H1 (cell line): ENCODE results near the gene OPCML. TPM values are rescaled to one million over a fixed set of nuclear protein-coding genes. Genes with fewer than 3 reads are reported as not detected.

Experiments used
- CHD2 ChIP-seq: IDR thresholded peaks from 2 replicates; pipeline ENCODE4 v1.6.1; 2012; ENCODE audit warnings: low read length, improper control_type of control experiment
- HDAC2 ChIP-seq, 2 experiments: fragments of 300-600 bp in 1 of 2; sonication (generic) in 1 of 2; IDR thresholded peaks; 2 replicates each; pipeline ENCODE4 v1.6.1; 2011 to 2012; ENCODE audit warnings: low read depth in 2 of 2, low read length in 2 of 2, mild to moderate bottlenecking in 2 of 2, moderate library complexity in 2 of 2, borderline replicate concordance in 1 of 2, inconsistent platforms in 1 of 2
- KDM1A ChIP-seq: fragments of 200-600, 300-600 bp; sonication (generic); IDR thresholded peaks from 2 replicates; pipeline ENCODE4 v1.7.1; 2016; ENCODE audit warnings: mild to moderate bottlenecking, low read length, borderline replicate concordance
- TBP ChIP-seq: IDR thresholded peaks from 2 replicates; pipeline ENCODE4 v1.6.1; 2011; ENCODE audit warnings: low read depth, low read length, improper control_type of control experiment
- TEAD4 ChIP-seq: IDR thresholded peaks from 2 replicates; pipeline ENCODE4 v1.6.1; 2012; ENCODE audit warnings: low read depth, low read length, inconsistent platforms, mixed read lengths
- polyA plus RNA-seq, 7 experiments: library from polyadenylated mRNA; depleted of rRNA in 3 of 7; stranded (reverse) in 5 of 7; unstranded in 2 of 7; fragments of >200 nt in 5 of 7; fragments of 200-250 nt in 2 of 7; gene quantifications; 1 replicate in 5 of 7; 2 replicates in 1 of 7; 4 replicates in 1 of 7; pipeline versions ENCODE4 v1.2.1 to v1.2.3, GENCODE V29; 2011 to 2013; ENCODE audit warnings: missing spikeins in 2 of 7, mixed read lengths in 2 of 7
- total RNA-seq: library from RNA; stranded (reverse); fragmentation: NEBNext Ultra II Directional; extraction: Animal tissue kit (Norgen Biotek cat#: 25700); gene quantifications from 2 replicates; pipeline ENCODE4 v1.2.1, GENCODE V29; 2021
- TF ChIP-seq, protein P1 (sequence below): IDR thresholded peaks from 2 replicates; pipeline ENCODE4 v1.6.1; 2012; ENCODE audit warnings: inconsistent platforms
- TF ChIP-seq, protein P2 (sequence below): IDR thresholded peaks from 2 replicates; pipeline ENCODE4 v1.6.1; 2012; ENCODE audit warnings: inconsistent platforms

Gene OPCML
- total and polyA plus RNA-seq, 2 of the 8 experiments (the other 6 are each of a cell fraction or from before 2014, with no cell fraction given), result 2.3 to 3.1 TPM

DNA sequence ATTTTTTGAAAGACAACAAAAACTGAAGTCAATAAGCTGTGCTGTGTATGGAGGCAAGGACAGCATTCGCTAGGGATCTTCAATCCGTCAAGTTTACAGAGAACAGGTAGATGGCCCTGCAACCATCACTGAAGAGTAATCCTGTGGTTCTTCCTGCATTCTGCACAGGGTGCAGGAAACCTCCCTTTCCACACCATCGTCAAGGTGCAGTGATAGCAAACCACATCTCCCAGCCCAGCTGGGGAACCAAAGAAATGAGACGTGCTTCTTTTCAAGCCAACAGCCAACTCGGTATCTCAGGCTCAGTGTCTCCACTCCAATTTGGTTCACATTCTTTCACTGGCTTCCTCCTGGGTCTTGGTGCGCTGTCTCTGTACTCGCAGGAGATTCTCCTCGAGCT lies 814.5 kb downstream of the OPCML start (continued):
- TF ChIP-seq, protein P1, sequence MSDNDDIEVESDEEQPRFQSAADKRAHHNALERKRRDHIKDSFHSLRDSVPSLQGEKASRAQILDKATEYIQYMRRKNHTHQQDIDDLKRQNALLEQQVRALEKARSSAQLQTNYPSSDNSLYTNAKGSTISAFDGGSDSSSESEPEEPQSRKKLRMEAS, result no peak
- TF ChIP-seq KDM1A (no peak), TBP (no peak), CHD2 (no peak), TEAD4 (no peak), HDAC2 (IDR thresholded peaks at IDR 0.05; ENCODE audit: borderline replicate concordance in 1 of 2, low read depth in 2 of 2, low read length in 2 of 2) (no peak)
- TF ChIP-seq, protein P2, sequence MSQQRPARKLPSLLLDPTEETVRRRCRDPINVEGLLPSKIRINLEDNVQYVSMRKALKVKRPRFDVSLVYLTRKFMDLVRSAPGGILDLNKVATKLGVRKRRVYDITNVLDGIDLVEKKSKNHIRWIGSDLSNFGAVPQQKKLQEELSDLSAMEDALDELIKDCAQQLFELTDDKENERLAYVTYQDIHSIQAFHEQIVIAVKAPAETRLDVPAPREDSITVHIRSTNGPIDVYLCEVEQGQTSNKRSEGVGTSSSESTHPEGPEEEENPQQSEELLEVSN, result no peak
- TF ChIP-seq, all 59 proteins: peak for 0
